NCI-H146 (cell line): ENCODE measurements around the gene GABRP.

ENCODE experiments used
- DNase-seq: peaks from one replicate; lab custom pipeline; 2025; lab: John Stamatoyannopoulos, UW

The GABRP gene

GRCh38 chr5:170861917-170862766 is 78.6 kb downstream of the GABRP start, which contains the start of gene RANBP17:
Gene RANBP17, plus strand, starts transcription at chr5:170862018.
- DNase-seq: peak; percentile 78

DNA sequence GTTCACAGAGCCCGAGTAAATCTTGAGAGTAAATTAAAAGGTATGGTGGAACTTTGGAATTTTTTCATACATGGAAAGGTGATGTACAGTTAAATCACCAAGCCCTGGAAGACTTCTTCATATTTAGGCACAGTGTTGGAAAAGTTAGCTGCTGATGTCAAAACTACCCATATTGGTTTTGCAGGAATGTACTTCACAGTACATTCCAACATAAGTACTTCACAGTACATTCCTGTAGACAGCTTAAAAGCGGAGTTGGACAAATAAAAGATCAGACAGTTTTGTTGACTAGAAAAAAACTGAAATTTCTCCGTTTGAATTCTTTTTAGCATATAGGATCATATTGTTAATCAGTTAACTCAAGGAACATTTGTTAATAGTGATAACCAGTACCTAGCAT is 80.1 kb downstream of the GABRP start:
- no peak for DNase-seq
